ENCODE results near the gene RIT1.

DNA sequence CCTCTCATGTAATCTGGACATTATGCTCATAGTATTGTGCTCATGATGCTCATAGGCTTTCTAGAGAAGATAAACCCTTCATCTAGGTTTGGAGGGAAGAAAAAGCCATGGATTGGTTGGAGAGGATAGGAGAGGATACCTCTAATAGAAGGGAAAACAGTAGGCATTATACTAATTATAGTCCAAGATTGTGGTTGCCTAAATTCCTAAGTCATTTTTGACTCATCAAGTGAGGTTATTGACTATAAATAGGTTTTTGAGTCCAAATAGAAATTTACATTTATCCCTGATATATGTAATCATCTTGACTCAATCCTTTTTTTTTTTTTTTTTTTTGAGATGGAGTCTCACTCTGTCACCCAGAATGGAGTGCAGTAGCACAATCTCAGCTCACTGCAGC is 46.8 kb downstream of the RIT1 start:
- TF ChIP-seq, protein P1, sequence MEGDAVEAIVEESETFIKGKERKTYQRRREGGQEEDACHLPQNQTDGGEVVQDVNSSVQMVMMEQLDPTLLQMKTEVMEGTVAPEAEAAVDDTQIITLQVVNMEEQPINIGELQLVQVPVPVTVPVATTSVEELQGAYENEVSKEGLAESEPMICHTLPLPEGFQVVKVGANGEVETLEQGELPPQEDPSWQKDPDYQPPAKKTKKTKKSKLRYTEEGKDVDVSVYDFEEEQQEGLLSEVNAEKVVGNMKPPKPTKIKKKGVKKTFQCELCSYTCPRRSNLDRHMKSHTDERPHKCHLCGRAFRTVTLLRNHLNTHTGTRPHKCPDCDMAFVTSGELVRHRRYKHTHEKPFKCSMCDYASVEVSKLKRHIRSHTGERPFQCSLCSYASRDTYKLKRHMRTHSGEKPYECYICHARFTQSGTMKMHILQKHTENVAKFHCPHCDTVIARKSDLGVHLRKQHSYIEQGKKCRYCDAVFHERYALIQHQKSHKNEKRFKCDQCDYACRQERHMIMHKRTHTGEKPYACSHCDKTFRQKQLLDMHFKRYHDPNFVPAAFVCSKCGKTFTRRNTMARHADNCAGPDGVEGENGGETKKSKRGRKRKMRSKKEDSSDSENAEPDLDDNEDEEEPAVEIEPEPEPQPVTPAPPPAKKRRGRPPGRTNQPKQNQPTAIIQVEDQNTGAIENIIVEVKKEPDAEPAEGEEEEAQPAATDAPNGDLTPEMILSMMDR (IDR thresholded peaks at IDR 0.05; ENCODE audit: low read length) = no peak
- TF ChIP-seq EZH2phosphoT487 (IDR thresholded peaks at IDR 0.05; ENCODE audit: low read length) = no peak
- TF ChIP-seq EZH2 (optimal IDR thresholded peaks at IDR 0.05; ENCODE audit: low read depth, low read length) = no peak

Data from MM.1S (cell line).